ENCODE measurements around the gene PKD2. TPM values are rescaled to one million over a fixed set of nuclear protein-coding genes. Genes with fewer than 3 reads are reported as not detected.
"Not testable (repeated sequence)": the region's sequence is repeated elsewhere in the genome, so short reads cannot be mapped to it uniquely, and the experiment has no call there.

PKD2 gene
- total RNA-seq, 1 donor from 2014 or later: 58.3 TPM

- no peak for DNase-seq (ENCODE audit: low spot score in 2 of 2)
- no peak for FAIRE-seq
These were observed 100.1 kb downstream of the PKD2 start for GRCh38 chr4:88107406-88108107.

DNA sequence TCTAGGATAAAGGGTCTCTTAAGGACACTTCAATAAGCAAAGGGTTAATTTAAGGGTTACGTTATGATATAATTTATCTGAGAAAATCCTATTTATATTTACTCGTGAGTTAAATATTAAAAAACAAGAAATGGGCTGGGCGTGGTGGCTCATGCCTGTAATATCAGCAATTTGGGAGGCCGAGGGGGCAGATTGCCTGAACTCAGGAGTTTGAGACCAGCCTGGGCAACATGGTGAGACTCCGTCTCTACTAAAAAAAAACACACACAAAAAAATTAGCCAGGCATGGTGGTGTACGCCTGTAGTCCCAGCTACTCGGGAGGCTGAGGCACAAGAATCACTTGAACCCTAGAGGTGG lies 100.7 kb downstream of the PKD2 start:
- not testable (repeated sequence) for DNase-seq (ENCODE audit: low spot score in 2 of 2); FAIRE-seq

DNA sequence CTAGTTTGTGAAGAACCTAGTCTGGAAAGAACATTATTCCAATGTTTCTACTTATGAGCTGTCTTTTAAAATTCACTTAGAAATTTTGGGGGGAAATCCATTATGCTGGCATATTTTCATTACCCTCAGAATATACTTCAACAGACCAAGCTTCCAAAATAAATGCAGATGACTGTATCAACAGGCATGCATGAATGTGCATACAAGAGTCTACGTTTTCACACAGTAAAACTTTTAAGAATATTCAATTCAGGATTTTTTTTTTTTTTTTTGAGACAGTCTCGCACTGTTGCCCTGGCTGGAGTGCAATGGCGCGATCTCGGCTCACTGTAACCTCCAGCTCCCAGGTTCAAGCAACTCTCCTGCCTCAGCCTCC lies 101.3 kb downstream of the PKD2 start:
- FAIRE-seq: no peak
- DNase-seq (ENCODE audit: low spot score in 2 of 2): no peak

DNA sequence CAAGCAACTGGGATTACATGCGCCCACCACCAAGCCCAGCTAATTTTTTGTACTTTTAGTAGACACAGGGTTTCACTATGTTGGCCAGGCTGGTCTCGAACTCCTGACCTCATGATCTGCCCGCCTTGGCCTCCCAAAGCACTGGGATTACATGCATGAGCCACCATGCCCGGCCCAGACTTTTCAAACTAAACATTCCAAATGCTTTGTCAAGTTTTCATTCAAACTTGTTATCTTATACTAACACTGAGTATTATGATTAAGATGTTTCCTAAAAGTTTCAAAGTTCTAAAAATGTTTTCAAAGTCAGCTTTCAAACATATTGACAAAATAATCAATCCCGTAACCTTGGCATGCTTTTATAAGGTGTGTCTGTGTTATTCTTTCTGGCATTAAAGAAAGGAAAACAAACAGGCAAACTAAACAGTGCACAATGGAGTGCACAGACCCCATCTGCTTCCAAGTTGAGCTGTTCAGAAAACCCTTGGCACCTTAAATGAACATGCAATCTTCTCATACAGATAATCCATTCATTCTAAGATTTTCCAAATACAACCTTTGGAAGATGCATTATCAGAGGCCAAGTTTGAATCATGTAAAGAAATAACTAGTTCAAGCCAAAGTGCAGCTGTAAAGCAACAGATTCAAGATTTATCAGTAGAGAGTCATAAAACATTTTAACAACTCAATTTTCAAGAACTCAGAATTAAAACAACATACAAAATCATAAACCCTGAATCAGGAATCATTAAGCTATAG lies 101.9 kb downstream of the PKD2 start:
- no peak for FAIRE-seq
- no peak for DNase-seq (ENCODE audit: low spot score in 2 of 2)

GRCh38 chr4:88110826-88111225 lies 103.4 kb downstream of the PKD2 start:
- DNase-seq (ENCODE audit: low spot score in 2 of 2): no peak
- FAIRE-seq: no peak

DNA sequence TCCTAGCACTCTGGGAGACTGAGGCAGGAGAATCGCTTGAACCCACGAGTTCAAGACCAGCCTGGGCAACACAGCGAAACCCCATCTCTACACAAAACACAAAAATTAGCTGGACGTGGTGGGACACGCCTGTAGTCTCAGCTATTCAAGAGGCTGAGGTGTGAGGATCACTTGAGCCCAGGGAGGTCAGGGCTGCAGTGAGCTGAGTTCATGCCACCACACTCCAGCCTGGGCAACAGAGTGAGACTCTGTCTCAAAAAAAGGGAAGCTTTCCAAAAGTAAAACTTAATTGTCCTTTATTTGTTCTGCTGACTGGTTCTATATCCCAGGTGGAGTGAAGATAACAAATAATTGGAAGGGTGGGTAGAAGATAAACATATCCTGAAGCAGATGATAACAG lies 105.4 kb downstream of the PKD2 start:
- DNase-seq (ENCODE audit: low spot score in 2 of 2) (no peak), FAIRE-seq (no peak)

DNA sequence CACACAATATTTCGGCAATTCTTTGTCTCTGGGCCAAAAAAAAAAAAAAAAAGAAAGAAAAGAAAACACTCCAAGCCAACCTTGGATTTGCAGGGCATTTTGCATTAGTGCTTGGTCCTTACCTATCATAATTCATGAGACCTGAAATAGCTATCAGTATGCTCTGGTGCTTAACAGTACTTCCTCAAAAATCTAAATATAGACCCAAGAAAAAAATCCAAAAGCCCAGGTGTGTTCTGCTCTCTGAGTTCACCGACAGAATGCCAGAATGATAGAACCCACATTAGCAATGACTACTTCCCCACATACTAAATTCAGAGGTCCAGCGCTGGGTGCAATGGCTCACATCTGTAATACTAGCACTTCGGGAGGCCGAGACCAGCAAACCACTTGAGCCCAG lies 108.2 kb downstream of the PKD2 start:
- FAIRE-seq: no peak

GRCh38 chr4:88119943-88120342 lies 112.5 kb downstream of the PKD2 start:
- DNase-seq (ENCODE audit: low spot score in 2 of 2): no peak
- FAIRE-seq: no peak

More for the DNA sequence above, 108.2 kb downstream of the PKD2 start:
- no peak for DNase-seq (ENCODE audit: low spot score in 2 of 2)

- DNase-seq (ENCODE audit: low spot score in 2 of 2); FAIRE-seq: not testable (repeated sequence)
These were observed 114.8 kb downstream of the PKD2 start for GRCh38 chr4:88122260-88122659.

Small RNAs within 50 kb of the gene (small RNA-seq; reads per million reads assigned to genes)
- not detected for gene RNU1-36P

Other genes starting within 250 kb of the PKD2 start
- gene IBSP, start 208.1 kb upstream of the PKD2 start, total RNA-seq: not detected
- 1.2 TPM for gene MEPE, start 174.7 kb upstream of the PKD2 start, total RNA-seq
- 160 TPM for gene SPP1, start 31.9 kb upstream of the PKD2 start, total RNA-seq
- gene ABCG2, start 151.0 kb downstream of the PKD2 start, total RNA-seq: 21.6 TPM